OCI-LY1 (cell line): ENCODE results near the gene CDH13.

Experiments
- H2AFZ ChIP-seq: fragments of 200-600 bp; sonication (generic), shearing (Covaris generic); 2 replicates; pipeline ENCODE4 v1.6.0; 2014; ENCODE audit warnings: antibody characterized with exemption, mild to moderate bottlenecking, low read length
- H3F3A ChIP-seq: fragments of 200-600 bp; sonication (generic), shearing (Covaris generic); 2 replicates; pipeline ENCODE4 v1.6.0; 2014; ENCODE audit warnings: mild to moderate bottlenecking, antibody characterized with exemption, low read length, moderate library complexity; ENCODE audit not compliant: insufficient read depth
- H3K27ac ChIP-seq: fragments of 200-600 bp; sonication (generic); 2 replicates; pipeline ENCODE4 v1.5.1; 2014; ENCODE audit warnings: low read length, mixed run types, mild to moderate bottlenecking, low read depth; ENCODE audit not compliant: poor library complexity, severe bottlenecking
- H3K27me3 ChIP-seq: fragments of 200-600 bp; sonication (generic); 2 replicates; pipeline ENCODE4 v1.6.0; 2014; ENCODE audit warnings: antibody characterized with exemption, mild to moderate bottlenecking, low read length, moderate library complexity; ENCODE audit not compliant: insufficient read depth
- H3K36me3 ChIP-seq: fragments of 200-600 bp; sonication (generic); 2 replicates; pipeline ENCODE4 v1.6.1; 2014; ENCODE audit warnings: mild to moderate bottlenecking, antibody characterized with exemption, low read length, moderate library complexity, mixed read lengths; ENCODE audit not compliant: insufficient read depth
- H3K4me1 ChIP-seq: fragments of 200-600 bp; sonication (generic); 2 replicates; pipeline ENCODE4 v1.5.1; 2014; ENCODE audit warnings: mild to moderate bottlenecking, low read length, moderate library complexity; ENCODE audit not compliant: insufficient read depth, severe bottlenecking
- H3K4me2 ChIP-seq: fragments of 200-600 bp; sonication (generic), shearing (Covaris generic); 2 replicates; pipeline ENCODE4 v1.6.1; 2014; ENCODE audit warnings: low read length
- H3K4me3 ChIP-seq: fragments of 200-600 bp; sonication (generic); 2 replicates; pipeline ENCODE4 v1.5.1; 2014; ENCODE audit warnings: low read length, low read depth, mild to moderate bottlenecking, mixed read lengths; ENCODE audit not compliant: poor library complexity, severe bottlenecking
- H3K79me2 ChIP-seq: fragments of 200-600 bp; shearing (Covaris generic); 2 replicates; pipeline ENCODE4 v1.6.1; 2016; ENCODE audit warnings: mixed run types, low read length, mixed read lengths; ENCODE audit not compliant: insufficient read depth
- H3K9ac ChIP-seq: fragments of 200-600 bp; sonication (generic), shearing (Covaris generic); 2 replicates; pipeline ENCODE4 v1.6.1; 2014; ENCODE audit warnings: mild to moderate bottlenecking, low read length, mixed read lengths
- H3K9me2 ChIP-seq: fragments of 200-600 bp; sonication (generic), shearing (Covaris generic); 2 replicates; pipeline ENCODE4 v1.6.1; 2014; ENCODE audit warnings: low read depth, mild to moderate bottlenecking, low read length, mixed read lengths
- H3K9me3 ChIP-seq: fragments of 200-600 bp; shearing (Covaris generic); 2 replicates; pipeline ENCODE4 v1.6.1; 2014; ENCODE audit warnings: low read length, mixed read lengths
- H4K20me1 ChIP-seq: fragments of 200-600 bp; sonication (generic), shearing (Covaris generic); 2 replicates; pipeline ENCODE4 v1.6.0; 2016; ENCODE audit warnings: mild to moderate bottlenecking, low read length; ENCODE audit not compliant: insufficient read depth
- CTCF ChIP-seq: fragments of 200-600 bp; sonication (generic), shearing (Covaris generic); IDR thresholded peaks from 2 replicates; pipeline ENCODE4 v1.5.1; 2017; ENCODE audit warnings: mild to moderate bottlenecking, antibody characterized with exemption, low read length, moderate library complexity, mixed read lengths
- EZH2 ChIP-seq: fragments of 200-600 bp; sonication (generic), shearing (Covaris generic); IDR thresholded peaks from 2 replicates; pipeline ENCODE4 v1.8.0; 2017; ENCODE audit warnings: borderline replicate concordance, mixed run types, mild to moderate bottlenecking, antibody characterized with exemption, low read length, moderate library complexity, mixed read lengths

CDH13 gene

GRCh38 chr16:82603784-82604411 lies 22.9 kb upstream of the CDH13 start:
- Histone ChIP-seq H3K36me3 (no peaks in the 10 kb centered on the region; the same call in 1 of the 2 replicates), H3K27me3 (no peaks in the 10 kb centered on the region), H3K27ac (no peak overlapping the region), H4K20me1 (no peaks in the 10 kb centered on the region), H2AFZ (no peak overlapping the region), H3K9ac (no peak overlapping the region), H3K79me2 (no peaks in the 10 kb centered on the region), H3K4me3 (no peak overlapping the region), H3K4me2 (no peak overlapping the region), H3K9me3 (no peaks in the 10 kb centered on the region), H3K4me1 (no peaks in the 10 kb centered on the region), H3F3A (no peaks in the 10 kb centered on the region), H3K9me2 (no peaks in the 10 kb centered on the region)
- TF ChIP-seq EZH2 = no peak
- peak; percentile 24; the same call in 1 of the 2 replicates for TF ChIP-seq CTCF

GRCh38 chr16:82605076-82605475 lies 21.7 kb upstream of the CDH13 start:
- H3K9ac ChIP-seq = no peak overlapping the region
- H3K4me2 ChIP-seq = no peak overlapping the region
- H2AFZ ChIP-seq = no peak overlapping the region
- H3K9me3 ChIP-seq = no peaks in the 10 kb centered on the region
- H3K27me3 ChIP-seq = no peaks in the 10 kb centered on the region
- H3K4me1 ChIP-seq = no peaks in the 10 kb centered on the region
- H3K9me2 ChIP-seq = no peaks in the 10 kb centered on the region
- no peaks in the 10 kb centered on the region for H3K79me2 ChIP-seq
- H3K36me3 ChIP-seq = no peaks in the 10 kb centered on the region
- no peak overlapping the region for H3K4me3 ChIP-seq
- no peaks in the 10 kb centered on the region for H3F3A ChIP-seq
- no peak for TF ChIP-seq CTCF
- TF ChIP-seq EZH2 = no peak
- H4K20me1 ChIP-seq = no peaks in the 10 kb centered on the region
- no peak overlapping the region for H3K27ac ChIP-seq

- no peaks in the 10 kb centered on the region for H3K9me3 ChIP-seq
- TF ChIP-seq CTCF (no peak), EZH2 (no peak)
- H3K4me3 ChIP-seq = no peak overlapping the region
- no peaks in the 10 kb centered on the region for H3K4me1 ChIP-seq
- H3F3A ChIP-seq = no peaks in the 10 kb centered on the region
- H3K9me2 ChIP-seq = no peaks in the 10 kb centered on the region
- no peaks in the 10 kb centered on the region for H4K20me1 ChIP-seq
- no peaks in the 10 kb centered on the region for H3K27me3 ChIP-seq
- no peak overlapping the region for H3K4me2 ChIP-seq
- no peak overlapping the region for H3K27ac ChIP-seq
- H3K36me3 ChIP-seq = no peaks in the 10 kb centered on the region
- H2AFZ ChIP-seq = no peak overlapping the region
- H3K79me2 ChIP-seq = no peaks in the 10 kb centered on the region
- H3K9ac ChIP-seq = no peak overlapping the region
These were observed 20.7 kb upstream of the CDH13 start for GRCh38 chr16:82605863-82606620.
